NK-92 treated with Interleukin-12 subunit alpha and Interleukin-12 subunit beta, amount 100 ng/mL, for 24 hours (cell line): ENCODE data around the gene TAPBPL.
"Not testable (repeated sequence)": the region's sequence is repeated elsewhere in the genome, so short reads cannot be mapped to it uniquely, and the experiment has no call there.

ENCODE experiments used
- DNase-seq: peaks from one replicate; lab custom pipeline; 2025; lab: John Stamatoyannopoulos, UW

The TAPBPL gene

DNA sequence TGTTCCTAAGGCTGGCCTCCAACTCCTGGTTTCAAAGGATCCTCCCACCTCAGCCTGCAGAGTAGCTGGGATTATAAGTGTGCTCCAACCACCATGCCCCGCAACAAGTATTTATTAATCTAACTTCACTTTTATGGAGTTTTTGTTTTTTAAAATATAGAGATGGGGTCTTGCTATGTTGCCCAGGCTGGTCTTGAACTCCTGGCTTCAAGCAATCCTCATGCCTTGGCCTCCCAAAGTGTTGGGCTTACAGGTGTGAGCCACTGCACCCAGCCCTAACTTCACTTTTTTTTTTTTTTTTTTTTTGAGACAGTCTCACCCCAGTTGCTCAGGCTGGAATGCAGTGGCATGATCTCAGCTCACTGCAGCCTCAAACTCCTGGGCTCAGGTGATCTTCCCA is 38.8 kb downstream of the TAPBPL start:
- not testable (repeated sequence) for DNase-seq

DNA sequence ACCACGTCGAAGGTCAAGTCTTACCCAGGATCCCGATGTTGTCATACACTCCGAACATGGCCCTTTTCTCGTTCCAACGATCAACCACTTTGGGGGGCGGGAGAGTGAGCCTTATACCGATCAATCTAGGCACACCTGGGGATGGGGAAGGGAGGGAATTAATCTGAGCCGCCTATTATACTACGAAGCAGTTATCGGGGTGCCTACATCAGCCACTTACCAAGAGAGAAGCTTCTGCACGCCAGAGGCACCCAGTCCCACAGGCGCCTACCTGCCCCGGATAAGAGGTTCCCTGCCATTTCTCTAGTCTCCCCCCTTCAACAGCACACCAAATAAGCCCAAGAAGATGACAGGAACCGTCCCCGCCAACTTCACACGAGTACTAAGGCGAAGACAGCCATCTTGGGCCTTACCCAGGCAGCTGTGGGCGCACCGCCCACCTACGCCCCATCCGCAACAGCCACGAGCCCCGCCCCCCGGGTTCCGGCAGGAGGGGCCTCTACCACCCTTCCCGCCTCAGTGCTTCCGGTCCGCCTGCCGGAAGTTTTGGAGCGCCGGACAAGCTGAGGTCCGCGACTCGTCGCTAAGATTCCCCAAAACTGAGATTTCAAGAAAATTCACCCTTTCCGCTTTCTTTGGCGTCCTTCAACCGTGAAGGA is 41.1 kb downstream of the TAPBPL start, which contains the start of gene MRPL51:
Gene MRPL51 (minus strand): TSS at position 425 of the 659 bp plus-strand sequence. CDS start 126 bp downstream, at position 299.
- DNase-seq = peak; percentile 84

DNA sequence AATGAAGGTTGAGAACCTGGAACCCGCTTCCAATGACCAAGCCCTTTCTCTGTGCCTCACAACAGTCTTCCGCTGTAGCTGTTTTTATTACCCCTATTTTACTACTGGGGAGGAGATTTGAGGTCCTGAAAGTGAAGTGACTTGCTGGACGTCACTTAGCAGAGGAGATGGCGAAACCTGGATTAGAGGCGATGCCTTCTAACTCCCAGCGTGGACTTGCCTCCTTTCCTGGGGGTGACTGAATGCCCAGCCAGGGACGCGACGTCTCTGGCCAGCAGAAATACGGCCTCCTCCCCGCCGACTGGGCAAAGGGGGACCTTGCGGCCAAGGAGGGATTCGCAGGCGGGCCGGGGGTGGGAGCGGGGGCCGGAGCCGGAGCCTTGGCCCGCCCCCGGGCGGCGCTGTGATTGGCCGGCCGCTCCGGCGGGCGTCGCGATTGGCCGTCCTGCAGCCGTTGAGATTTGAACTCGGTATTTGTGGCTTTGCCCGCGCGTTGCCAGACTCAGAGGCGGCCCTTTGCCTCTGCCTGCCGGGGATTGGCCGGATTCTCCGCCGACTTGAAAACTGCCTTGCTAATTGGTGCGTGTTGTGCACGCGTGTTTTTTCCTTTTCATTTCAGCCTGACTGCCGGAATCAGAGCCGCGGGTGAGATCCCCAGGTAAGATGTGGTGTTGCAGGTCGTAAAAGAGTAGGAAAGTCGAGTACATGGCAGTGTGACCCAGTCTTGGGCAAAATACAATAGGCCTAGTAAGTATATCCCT is 41.8 kb downstream of the TAPBPL start, which contains the start of gene NCAPD2:
Gene NCAPD2 (plus strand): TSS at position 606 of the 761 bp plus-strand sequence. CDS start 997 bp downstream, outside the sequence.
- peak; percentile 81 for DNase-seq

DNA sequence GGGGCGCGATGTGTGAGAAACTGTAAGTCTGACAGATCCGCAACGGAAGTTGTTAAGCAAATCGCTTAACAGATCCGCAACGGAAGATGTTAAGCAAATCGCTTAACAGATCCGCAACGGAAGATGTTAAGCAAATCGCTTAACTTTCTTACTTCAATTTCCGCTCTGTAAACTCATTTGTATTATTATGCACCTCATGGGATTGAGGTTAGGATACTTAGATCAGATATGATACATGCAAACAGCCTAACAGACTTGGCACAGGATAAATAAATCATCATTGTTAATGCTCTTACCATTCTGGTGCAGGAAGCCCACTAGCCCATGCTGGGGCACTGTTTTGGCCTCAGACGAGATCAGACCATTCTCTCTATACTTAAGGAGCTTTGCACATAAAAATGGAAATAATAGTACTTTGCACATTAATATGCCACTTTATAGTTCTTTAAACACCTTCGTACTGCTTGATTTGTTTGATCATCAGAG is 42.5 kb downstream of the TAPBPL start:
- DNase-seq = no peak

DNA sequence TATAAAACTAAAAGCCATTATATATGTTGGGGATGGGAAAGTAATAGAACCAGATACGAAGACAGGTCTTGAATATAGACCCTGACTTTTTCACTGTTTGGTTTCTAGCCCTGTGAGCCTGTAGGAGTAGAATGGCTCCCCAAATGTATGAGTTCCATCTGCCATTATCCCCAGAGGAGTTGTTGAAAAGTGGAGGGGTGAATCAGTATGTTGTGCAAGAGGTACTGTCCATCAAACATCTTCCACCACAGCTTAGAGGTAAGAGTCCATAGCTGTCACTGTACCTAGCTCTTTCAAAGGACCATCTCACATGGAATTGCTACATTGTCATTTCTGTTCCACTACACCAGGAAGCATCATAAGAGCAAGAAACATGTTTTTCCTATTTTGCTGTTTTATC is 43.1 kb downstream of the TAPBPL start:
- no peak for DNase-seq

DNA sequence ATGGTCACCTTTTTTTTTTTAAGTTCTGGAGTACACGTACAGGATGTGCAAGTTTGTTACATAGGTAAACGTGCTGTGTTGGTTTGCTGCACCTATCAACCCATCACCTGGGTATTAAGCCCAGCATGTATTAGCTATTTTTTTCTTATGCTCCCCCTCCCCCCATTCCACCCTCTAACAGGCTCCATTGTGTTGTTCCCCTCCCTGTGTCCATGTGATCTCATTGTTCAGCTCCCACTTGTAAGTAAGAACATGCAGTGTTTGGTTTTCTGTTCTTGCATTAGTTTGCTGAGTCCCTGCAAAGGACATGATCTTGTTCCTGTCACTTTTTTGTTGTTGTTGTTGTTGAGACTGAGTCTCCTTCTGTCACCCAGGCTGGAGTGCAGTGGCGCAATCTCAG is 45.4 kb downstream of the TAPBPL start:
- DNase-seq = not testable (repeated sequence)

DNA sequence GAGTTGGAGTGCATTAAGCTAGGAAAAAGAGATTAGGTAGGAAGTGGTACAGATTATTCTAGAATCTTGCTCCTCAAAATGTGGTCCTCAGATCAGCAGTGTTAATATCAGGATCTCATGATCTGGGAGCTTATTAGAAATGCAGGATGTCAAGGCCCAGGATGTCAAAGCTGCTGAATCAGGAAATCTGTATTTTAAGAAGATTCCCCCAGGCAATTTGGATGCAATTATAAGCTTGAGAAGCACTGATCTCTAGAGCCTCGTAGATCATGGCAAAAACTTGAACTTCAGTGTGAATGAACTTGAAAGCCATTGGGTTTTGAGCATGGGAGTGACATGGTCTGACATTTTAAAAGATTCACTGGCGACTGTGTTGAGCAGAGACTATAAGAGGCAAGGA is 48.6 kb downstream of the TAPBPL start:
- DNase-seq = no peak

DNA sequence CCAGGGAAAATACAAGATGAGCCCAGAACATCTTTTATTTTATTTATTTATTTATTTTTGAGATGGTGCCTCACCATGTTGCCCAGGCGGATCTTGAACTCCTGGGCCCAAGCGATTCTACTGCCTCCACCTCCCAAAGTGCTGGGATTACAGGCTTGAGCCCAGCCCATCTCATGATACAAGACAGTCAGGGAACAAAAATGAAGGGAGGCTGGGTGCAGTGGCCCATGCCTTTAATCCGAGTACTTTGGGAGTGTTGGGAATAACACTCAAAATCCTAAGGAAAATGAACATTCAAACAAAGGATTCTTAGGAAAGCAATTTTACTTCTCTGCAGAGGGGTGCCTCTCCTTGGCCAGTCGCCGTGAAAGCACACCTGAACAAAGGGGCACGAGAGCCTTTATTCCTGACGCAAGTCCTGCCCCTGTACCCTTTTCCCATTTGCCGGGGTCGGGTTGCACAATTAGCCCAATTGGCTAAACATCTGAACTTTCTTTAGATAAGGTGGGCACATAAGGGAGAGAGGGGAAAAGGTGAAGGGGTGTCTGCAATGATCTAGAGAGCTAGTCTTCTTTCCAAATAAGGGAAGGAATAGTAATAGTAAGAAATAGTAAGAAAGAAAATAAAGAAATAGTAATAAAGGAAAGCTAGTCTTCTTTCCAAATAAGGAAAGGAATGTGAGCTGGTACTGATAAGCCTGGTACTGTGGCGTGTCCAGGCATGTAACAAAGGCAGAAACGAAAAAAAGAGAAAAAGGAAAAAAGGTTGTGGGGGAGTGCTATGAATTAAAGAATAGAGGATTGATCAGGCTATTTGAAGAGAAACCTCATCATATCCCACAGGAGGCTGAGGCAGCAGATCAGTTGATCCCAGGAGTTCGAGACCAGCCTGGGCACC is 55.5 kb downstream of the TAPBPL start:
- DNase-seq = no peak

DNA sequence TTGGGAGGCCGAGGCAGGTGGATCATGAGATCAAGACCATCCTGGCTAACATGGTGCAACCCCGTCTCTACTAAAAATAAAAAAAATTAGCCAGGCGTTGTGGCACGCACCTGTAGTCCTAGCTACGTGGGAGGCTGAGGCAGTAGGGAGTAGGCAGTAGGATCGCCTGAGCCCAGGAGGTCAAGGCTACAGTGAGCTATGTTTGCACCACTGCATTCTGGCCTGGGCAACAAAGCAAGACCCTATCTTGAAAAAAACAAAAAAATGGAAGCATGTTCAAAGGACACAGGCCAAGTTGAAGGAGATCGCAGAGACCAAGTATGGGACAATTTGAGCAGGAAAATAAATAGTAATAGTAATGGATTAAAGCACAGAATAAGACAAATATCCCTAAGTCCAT is 56.2 kb downstream of the TAPBPL start:
- no peak for DNase-seq
